Osteocyte (in vitro differentiated cells): ENCODE measurements around the gene TLN1. TPM values are rescaled to one million over a fixed set of nuclear protein-coding genes. Genes with fewer than 3 reads are reported as not detected.
A peak's percentile ranks its signal among the peaks of the same experiment; 100 is the strongest.

Experiments
- DNase-seq: peaks from one replicate; pipeline ENCODE4 v3.0.0; 2021; ENCODE audit warnings: mixed read lengths; ENCODE audit not compliant: unreplicated experiment; ENCODE audit errors: extremely low spot score
- H3K27ac Mint-ChIP-seq: one replicate; pipeline ENCODE4 v1.8.0; 2021; ENCODE audit warnings: mild to moderate bottlenecking, mixed read lengths; ENCODE audit not compliant: unreplicated experiment
- H3K27me3 Mint-ChIP-seq: one replicate; pipeline ENCODE4 v1.8.0; 2021; ENCODE audit warnings: mixed read lengths; ENCODE audit not compliant: unreplicated experiment
- H3K36me3 Mint-ChIP-seq: one replicate; pipeline ENCODE4 v1.8.0; 2021; ENCODE audit warnings: mixed read lengths; ENCODE audit not compliant: unreplicated experiment
- H3K4me1 Mint-ChIP-seq: one replicate; pipeline ENCODE4 v1.8.0; 2021; ENCODE audit warnings: mixed read lengths; ENCODE audit not compliant: unreplicated experiment
- H3K4me3 Mint-ChIP-seq: one replicate; pipeline ENCODE4 v1.8.0; 2021; ENCODE audit warnings: mild to moderate bottlenecking, moderate library complexity, mixed read lengths; ENCODE audit not compliant: unreplicated experiment
- H3K9me3 Mint-ChIP-seq: one replicate; pipeline ENCODE4 v1.8.0; 2021; ENCODE audit warnings: mixed read lengths; ENCODE audit not compliant: unreplicated experiment
- total RNA-seq: library from RNA; stranded (reverse); gene quantifications from 2 replicates; pipeline ENCODE4 v1.2.1, GENCODE V29; 2021
- TF ChIP-seq, protein P1 (sequence below): fragments of 200-600 bp; sonication (generic); IDR thresholded peaks from 2 replicates; pipeline ENCODE4 v1.5.0; 2021; ENCODE audit warnings: antibody characterized with exemption, mild to moderate bottlenecking, moderate library complexity

The TLN1 gene
- total RNA-seq, 1 donor from 2014 or later: 439 TPM

DNA sequence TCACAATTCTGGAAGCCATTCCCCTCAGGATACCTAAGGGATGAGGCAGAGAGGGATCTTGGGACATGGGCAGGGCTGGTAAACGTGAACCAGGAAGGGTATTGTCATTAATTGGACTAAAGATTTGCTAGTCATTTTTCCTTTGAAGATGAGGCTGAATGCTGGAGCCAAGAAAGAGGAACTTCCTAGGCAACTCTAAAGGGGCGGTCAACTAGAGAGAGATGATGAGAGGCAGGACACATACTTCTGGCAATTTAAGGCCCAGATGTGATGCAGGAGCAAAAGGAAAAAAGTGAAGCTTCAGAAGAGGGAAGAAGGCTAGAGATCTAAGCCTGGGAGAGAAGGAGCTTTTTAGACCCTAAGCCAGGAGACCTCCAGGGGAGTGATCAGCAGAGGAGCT lies 11.5 kb upstream of the TLN1 start:
- Mint-ChIP-seq H3K36me3 (peaks cover 42% of the 10 kb centered on the region), H3K4me1 (peaks cover 30% of the 10 kb centered on the region), H3K27ac (no peak overlapping the region), H3K27me3 (no peaks in the 10 kb centered on the region), H3K9me3 (no peaks in the 10 kb centered on the region), H3K4me3 (no peak overlapping the region)
- DNase-seq: no peak
- TF ChIP-seq, protein P1, sequence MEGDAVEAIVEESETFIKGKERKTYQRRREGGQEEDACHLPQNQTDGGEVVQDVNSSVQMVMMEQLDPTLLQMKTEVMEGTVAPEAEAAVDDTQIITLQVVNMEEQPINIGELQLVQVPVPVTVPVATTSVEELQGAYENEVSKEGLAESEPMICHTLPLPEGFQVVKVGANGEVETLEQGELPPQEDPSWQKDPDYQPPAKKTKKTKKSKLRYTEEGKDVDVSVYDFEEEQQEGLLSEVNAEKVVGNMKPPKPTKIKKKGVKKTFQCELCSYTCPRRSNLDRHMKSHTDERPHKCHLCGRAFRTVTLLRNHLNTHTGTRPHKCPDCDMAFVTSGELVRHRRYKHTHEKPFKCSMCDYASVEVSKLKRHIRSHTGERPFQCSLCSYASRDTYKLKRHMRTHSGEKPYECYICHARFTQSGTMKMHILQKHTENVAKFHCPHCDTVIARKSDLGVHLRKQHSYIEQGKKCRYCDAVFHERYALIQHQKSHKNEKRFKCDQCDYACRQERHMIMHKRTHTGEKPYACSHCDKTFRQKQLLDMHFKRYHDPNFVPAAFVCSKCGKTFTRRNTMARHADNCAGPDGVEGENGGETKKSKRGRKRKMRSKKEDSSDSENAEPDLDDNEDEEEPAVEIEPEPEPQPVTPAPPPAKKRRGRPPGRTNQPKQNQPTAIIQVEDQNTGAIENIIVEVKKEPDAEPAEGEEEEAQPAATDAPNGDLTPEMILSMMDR: no peak

DNA sequence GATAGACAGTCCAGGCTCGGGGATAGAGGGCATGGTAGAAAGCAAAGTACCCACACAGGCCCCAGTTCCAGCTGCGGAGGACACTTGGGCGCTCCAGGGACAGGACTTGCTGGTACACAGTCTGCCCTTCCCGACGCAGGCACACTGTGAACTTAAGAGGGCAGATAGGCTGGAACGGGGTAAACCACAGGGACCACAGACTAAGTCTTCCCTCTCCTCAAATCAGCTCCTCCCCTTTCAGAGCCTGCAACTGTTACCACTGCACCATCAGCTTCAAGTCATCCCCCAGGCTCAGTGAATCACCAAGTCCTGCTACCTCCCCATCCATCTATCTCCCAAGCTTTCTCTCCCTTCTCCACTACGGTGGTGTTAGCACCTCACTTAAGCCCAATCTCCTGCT lies 9.7 kb upstream of the TLN1 start:
- H3K36me3 Mint-ChIP-seq: peaks cover 55% of the 10 kb centered on the region
- peaks cover 18% of the 10 kb centered on the region for H3K4me1 Mint-ChIP-seq
- no peak for DNase-seq
- no peak overlapping the region for H3K27ac Mint-ChIP-seq
- no peaks in the 10 kb centered on the region for H3K9me3 Mint-ChIP-seq
- H3K4me3 Mint-ChIP-seq: no peak overlapping the region
- TF ChIP-seq, protein P1: no peak
- H3K27me3 Mint-ChIP-seq: no peaks in the 10 kb centered on the region

DNA sequence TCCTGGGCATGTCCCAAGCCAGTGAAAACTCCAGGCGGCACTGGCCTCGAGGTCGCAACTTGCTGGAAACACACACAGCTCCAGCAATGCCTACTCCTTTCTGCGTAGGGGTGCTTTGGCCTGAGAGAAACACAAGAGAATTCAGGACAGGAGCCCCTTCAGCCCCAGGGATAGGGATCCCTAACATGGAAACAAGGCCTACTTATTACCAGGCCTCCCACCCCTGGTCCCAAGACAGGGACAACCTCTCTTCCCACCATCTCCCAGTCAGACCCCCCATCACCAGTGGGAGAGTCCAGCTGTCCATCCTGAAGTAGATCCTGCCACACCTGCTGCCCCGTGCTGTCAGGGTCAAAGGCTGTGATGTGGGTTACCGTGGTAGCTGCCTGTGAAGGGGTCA lies 8.2 kb upstream of the TLN1 start:
- Mint-ChIP-seq H3K36me3 (peaks cover 56% of the 10 kb centered on the region), H3K4me3 (no peak overlapping the region), H3K9me3 (no peaks in the 10 kb centered on the region), H3K27me3 (no peaks in the 10 kb centered on the region), H3K4me1 (peaks cover 13% of the 10 kb centered on the region), H3K27ac (no peak overlapping the region)
- no peak for DNase-seq
- TF ChIP-seq, protein P1: no peak

DNA sequence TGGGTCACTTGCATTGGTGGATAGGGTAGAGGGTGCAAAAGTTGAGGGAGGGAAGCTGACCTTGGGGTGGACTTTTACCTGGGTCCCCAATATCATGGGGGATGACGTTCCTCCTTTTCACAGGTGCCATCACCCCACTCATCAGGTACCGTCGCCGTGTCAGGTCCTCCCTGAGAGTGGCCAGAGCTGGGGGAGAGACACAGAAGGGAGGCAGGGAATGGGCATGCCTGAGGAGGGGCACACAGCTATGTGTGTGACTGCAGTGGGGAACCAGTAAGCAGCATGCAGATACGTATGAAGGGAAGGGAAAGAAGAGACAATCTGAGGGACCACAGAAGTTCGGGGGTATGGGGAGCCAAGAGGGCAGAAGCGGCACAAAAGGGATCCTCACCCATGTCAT lies 6.9 kb upstream of the TLN1 start:
- Mint-ChIP-seq H3K36me3 (peaks cover 55% of the 10 kb centered on the region), H3K4me3 (no peak overlapping the region), H3K4me1 (peaks cover 18% of the 10 kb centered on the region), H3K27ac (no peak overlapping the region), H3K27me3 (no peaks in the 10 kb centered on the region), H3K9me3 (no peaks in the 10 kb centered on the region)
- TF ChIP-seq, protein P1: no peak
- DNase-seq: no peak

DNA sequence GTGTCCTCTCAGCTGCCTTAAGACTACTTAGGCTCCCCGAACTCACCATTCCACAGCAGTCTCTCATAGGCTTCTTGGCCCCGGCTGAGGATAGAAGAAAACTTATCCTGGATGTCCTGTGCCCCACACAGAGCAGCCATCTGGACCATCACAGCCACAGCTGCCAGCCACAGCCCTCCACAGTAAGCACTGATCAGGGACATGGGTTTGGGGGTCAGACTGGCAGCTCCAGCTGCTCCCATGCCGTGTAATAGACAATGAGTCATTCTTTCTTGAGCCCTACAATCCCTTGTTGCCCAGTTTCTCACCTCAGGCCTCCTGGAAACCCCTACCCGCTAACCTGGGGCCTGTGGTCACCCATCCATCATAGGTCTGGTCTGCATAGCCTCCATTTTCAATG lies 6.2 kb upstream of the TLN1 start:
- H3K9me3 Mint-ChIP-seq: no peaks in the 10 kb centered on the region
- H3K36me3 Mint-ChIP-seq: peaks cover 47% of the 10 kb centered on the region
- peaks cover 25% of the 10 kb centered on the region for H3K4me1 Mint-ChIP-seq
- no peaks in the 10 kb centered on the region for H3K27me3 Mint-ChIP-seq
- TF ChIP-seq, protein P1: no peak
- peak overlapping the region; percentile 38 for H3K27ac Mint-ChIP-seq
- DNase-seq: no peak
- no peak overlapping the region for H3K4me3 Mint-ChIP-seq
